DND-41 (cell line): Measurements from ENCODE around the gene PLD5.

Experiments used
- ATAC-seq: fragments of 200-7000 bp; cut with Tn5 transposase; 3 replicates; pipeline ENCODE4 v1.9.1; 2021; ENCODE audit warnings: low read depth; ENCODE audit not compliant: insufficient read depth
- DNase-seq: peaks from one replicate; pipeline ENCODE4 v3.0.0-alpha.2; 2020
- H2AFZ ChIP-seq: 2 replicates; pipeline ENCODE4 v1.6.0; 2012; ENCODE audit warnings: low read depth, low read length
- H3K27ac ChIP-seq: 2 replicates; pipeline ENCODE4 v1.5.1; 2012; ENCODE audit warnings: low read length, inconsistent platforms
- H3K27me3 ChIP-seq: fragments of 200-600 bp; sonication (generic); 2 replicates; pipeline ENCODE4 v1.6.0; 2012; ENCODE audit warnings: low read length, mild to moderate bottlenecking, inconsistent platforms; ENCODE audit not compliant: insufficient read depth, poor library complexity
- H3K36me3 ChIP-seq: 2 replicates; pipeline ENCODE4 v1.5.1; 2012; ENCODE audit warnings: low read length, inconsistent platforms; ENCODE audit not compliant: insufficient read depth
- H3K4me1 ChIP-seq: 2 replicates; pipeline ENCODE4 v1.5.1; 2012; ENCODE audit warnings: mild to moderate bottlenecking, low read length; ENCODE audit not compliant: insufficient read depth
- H3K4me2 ChIP-seq: 2 replicates; pipeline ENCODE4 v1.6.0; 2012; ENCODE audit warnings: mild to moderate bottlenecking, moderate library complexity, low read length, inconsistent platforms; ENCODE audit not compliant: insufficient read depth
- H3K4me3 ChIP-seq, 2 experiments: fragments of 200-600 bp in 1 of 2; shearing (Covaris generic) in 1 of 2; 2 replicates each; pipeline ENCODE4 v1.5.1; 2012 to 2016; ENCODE audit warnings: inconsistent platforms in 2 of 2, low read length in 2 of 2, mild to moderate bottlenecking in 2 of 2, low read depth in 1 of 2, moderate library complexity in 1 of 2
- H3K79me2 ChIP-seq: 2 replicates; pipeline ENCODE4 v1.6.0; 2012; ENCODE audit warnings: low read length, inconsistent platforms; ENCODE audit not compliant: insufficient read depth
- H3K9ac ChIP-seq: 2 replicates; pipeline ENCODE4 v1.6.0; 2012; ENCODE audit warnings: low read depth, mild to moderate bottlenecking, inconsistent platforms, low read length, moderate library complexity
- H3K9me3 ChIP-seq: 2 replicates; pipeline ENCODE4 v1.5.1; 2012; ENCODE audit warnings: low read length, moderate library complexity, mild to moderate bottlenecking, inconsistent platforms; ENCODE audit not compliant: insufficient read depth, severe bottlenecking
- H4K20me1 ChIP-seq: 2 replicates; pipeline ENCODE4 v1.6.0; 2012; ENCODE audit warnings: low read length; ENCODE audit not compliant: insufficient read depth
- EZH2 ChIP-seq: IDR thresholded peaks from 3 replicates; pipeline ENCODE4 v1.6.1; 2012; ENCODE audit warnings: borderline replicate concordance, low read depth, mild to moderate bottlenecking, moderate library complexity, low read length, inconsistent platforms; ENCODE audit not compliant: severe bottlenecking
- TF ChIP-seq, protein P1 (sequence below): IDR thresholded peaks from 2 replicates; pipeline ENCODE4 v1.5.1; 2012; ENCODE audit warnings: borderline replicate concordance, low read length, moderate library complexity, mild to moderate bottlenecking; ENCODE audit not compliant: poor library complexity, severe bottlenecking; ENCODE audit errors: extremely low read depth

Gene PLD5

DNA sequence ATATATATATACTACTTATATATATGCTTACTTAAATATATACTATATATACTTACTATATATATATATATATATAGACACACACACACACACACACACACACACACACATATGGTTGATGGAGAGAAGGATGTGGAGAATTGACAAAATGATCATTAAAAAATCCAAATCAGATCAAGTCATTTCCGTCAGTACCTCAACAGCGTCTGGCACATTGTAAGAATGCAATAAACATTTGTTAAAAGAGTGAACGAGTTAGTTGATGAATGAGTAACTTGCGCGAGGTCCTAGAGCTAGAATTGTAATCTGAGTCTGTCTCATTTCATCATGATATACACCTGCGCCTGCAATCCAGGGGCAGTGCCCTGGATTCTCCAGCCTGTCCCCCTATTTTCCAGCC lies 282.6 kb downstream of the PLD5 start:
- H3K4me2 ChIP-seq, result no peak overlapping the region
- no peak for TF ChIP-seq EZH2
- TF ChIP-seq, protein P1, sequence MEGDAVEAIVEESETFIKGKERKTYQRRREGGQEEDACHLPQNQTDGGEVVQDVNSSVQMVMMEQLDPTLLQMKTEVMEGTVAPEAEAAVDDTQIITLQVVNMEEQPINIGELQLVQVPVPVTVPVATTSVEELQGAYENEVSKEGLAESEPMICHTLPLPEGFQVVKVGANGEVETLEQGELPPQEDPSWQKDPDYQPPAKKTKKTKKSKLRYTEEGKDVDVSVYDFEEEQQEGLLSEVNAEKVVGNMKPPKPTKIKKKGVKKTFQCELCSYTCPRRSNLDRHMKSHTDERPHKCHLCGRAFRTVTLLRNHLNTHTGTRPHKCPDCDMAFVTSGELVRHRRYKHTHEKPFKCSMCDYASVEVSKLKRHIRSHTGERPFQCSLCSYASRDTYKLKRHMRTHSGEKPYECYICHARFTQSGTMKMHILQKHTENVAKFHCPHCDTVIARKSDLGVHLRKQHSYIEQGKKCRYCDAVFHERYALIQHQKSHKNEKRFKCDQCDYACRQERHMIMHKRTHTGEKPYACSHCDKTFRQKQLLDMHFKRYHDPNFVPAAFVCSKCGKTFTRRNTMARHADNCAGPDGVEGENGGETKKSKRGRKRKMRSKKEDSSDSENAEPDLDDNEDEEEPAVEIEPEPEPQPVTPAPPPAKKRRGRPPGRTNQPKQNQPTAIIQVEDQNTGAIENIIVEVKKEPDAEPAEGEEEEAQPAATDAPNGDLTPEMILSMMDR, result no peak

DNA sequence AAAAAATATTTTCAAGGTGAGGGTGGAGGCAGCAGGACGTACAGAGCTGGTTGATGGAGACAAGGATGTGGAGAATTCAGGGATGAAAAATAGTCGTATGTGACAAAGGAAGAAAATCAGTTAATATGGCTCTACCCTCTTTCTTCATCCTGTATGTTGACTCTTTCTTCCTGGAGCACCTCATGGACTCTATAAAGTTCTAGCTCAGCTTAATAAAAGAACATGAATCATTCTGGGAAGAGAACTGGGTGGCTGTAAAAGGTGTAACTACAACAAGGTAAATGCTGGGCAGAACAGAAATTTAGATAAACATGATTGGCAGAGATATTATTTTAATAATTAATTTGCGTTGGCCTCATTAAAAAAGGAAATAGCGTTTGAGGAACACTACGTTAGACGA lies 283.8 kb downstream of the PLD5 start:
- no peak overlapping the region for H2AFZ ChIP-seq
- ATAC-seq (no peak), DNase-seq (no peak)
- H3K27ac ChIP-seq, result no peak overlapping the region
- no peaks in the 10 kb centered on the region for H3K9me3 ChIP-seq
- no peaks in the 10 kb centered on the region for H3K27me3 ChIP-seq
- no peaks in the 10 kb centered on the region for H3K4me1 ChIP-seq
- H3K9ac ChIP-seq, result no peak overlapping the region
- H3K4me3 ChIP-seq, result no peak overlapping the region
- H3K4me2 ChIP-seq, result no peak overlapping the region
- no peaks in the 10 kb centered on the region for H3K36me3 ChIP-seq
- no peaks in the 10 kb centered on the region for H4K20me1 ChIP-seq
- no peaks in the 10 kb centered on the region for H3K79me2 ChIP-seq
- TF ChIP-seq EZH2, result no peak
- TF ChIP-seq, protein P1, result no peak

More for the DNA sequence above, 282.6 kb downstream of the PLD5 start:
- Histone ChIP-seq H4K20me1 (no peaks in the 10 kb centered on the region), H3K9me3 (no peaks in the 10 kb centered on the region), H3K27me3 (no peaks in the 10 kb centered on the region), H3K4me1 (no peaks in the 10 kb centered on the region), H3K4me3 (no peak overlapping the region), H3K9ac (no peak overlapping the region), H3K36me3 (no peaks in the 10 kb centered on the region), H2AFZ (no peak overlapping the region), H3K27ac (no peak overlapping the region), H3K79me2 (no peaks in the 10 kb centered on the region)
- DNase-seq (no peak), ATAC-seq (no peak)

DNA sequence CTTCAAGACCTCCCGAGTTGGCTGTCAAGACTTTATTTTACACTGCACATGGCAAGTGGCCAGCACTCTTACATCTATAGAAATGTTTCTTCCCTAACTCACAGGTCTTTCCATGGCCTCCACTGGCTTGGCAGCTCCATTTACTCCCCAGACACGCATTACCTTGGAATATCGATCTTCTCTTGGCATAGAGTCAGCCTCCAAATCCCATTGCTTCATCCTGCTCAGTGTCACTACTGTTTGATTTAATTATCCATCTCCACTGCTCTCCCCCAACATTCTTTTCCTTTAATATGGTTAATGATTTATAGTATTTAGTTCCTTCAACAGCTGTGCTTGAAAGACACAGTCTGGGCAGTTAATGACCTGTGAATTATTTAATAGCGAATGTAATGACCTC lies 284.4 kb downstream of the PLD5 start:
- no peak for DNase-seq
- Histone ChIP-seq H3K9ac (no peak overlapping the region), H3K9me3 (no peaks in the 10 kb centered on the region), H3K79me2 (no peaks in the 10 kb centered on the region), H4K20me1 (no peaks in the 10 kb centered on the region), H3K27ac (no peak overlapping the region), H3K4me1 (no peaks in the 10 kb centered on the region), H3K36me3 (no peaks in the 10 kb centered on the region), H2AFZ (no peak overlapping the region), H3K27me3 (no peaks in the 10 kb centered on the region), H3K4me3 (no peak overlapping the region), H3K4me2 (no peak overlapping the region)
- ATAC-seq, result no peak
- TF ChIP-seq, protein P1, result no peak

DNA sequence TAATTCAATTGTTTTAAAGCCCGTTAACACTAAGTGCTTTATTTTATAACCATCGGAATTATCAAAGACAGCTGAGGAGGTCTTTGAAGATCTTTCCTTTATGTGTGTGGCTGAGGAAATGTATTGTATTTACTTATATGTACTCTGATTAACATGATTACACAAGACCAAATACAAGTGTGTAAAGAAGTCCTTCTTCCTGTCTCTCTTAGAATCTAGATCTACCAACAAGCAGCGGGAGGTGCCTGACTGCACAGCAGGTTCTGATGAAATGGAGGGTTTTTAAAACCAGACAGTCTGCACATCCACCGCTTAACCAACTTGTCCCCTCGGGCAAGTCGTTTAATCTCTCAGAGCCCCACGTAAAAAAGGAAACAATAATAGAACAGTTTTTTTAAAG lies 285.1 kb downstream of the PLD5 start:
- Histone ChIP-seq H3K27ac (no peak overlapping the region), H3K27me3 (no peaks in the 10 kb centered on the region), H3K9me3 (no peaks in the 10 kb centered on the region), H3K4me2 (no peak overlapping the region), H3K4me3 (no peak overlapping the region), H3K9ac (no peak overlapping the region), H2AFZ (no peak overlapping the region), H3K36me3 (no peaks in the 10 kb centered on the region), H3K4me1 (no peaks in the 10 kb centered on the region), H4K20me1 (no peaks in the 10 kb centered on the region), H3K79me2 (no peaks in the 10 kb centered on the region)
- DNase-seq, result no peak
- no peak for TF ChIP-seq EZH2
- TF ChIP-seq, protein P1, result no peak
- no peak for ATAC-seq
